Osteoblast (primary cell): ENCODE measurements around the gene LIN7C. TPM values are rescaled to one million over a fixed set of nuclear protein-coding genes. Genes with fewer than 3 reads are reported as not detected.
A peak's percentile ranks its signal among the peaks of the same experiment; 100 is the strongest.

Source experiments
- DNase-seq: peaks from one replicate; pipeline ENCODE4 v3.0.0; 2011; ENCODE audit warnings: low spot score, mixed read lengths; ENCODE audit not compliant: insufficient read length; ENCODE audit errors: missing footprints
- H2AFZ ChIP-seq: 2 replicates; pipeline ENCODE4 v1.6.0; 2011; ENCODE audit warnings: mild to moderate bottlenecking, low read length
- H3K27ac ChIP-seq: 2 replicates; pipeline ENCODE4 v1.5.1; 2011; ENCODE audit warnings: mild to moderate bottlenecking, low read depth, low read length, moderate library complexity
- H3K27me3 ChIP-seq: 2 replicates; pipeline ENCODE4 v1.6.0; 2012; ENCODE audit warnings: mild to moderate bottlenecking, control low read depth, inconsistent platforms, low read length, moderate library complexity; ENCODE audit not compliant: insufficient read depth
- H3K36me3 ChIP-seq: 2 replicates; pipeline ENCODE4 v1.5.1; 2011; ENCODE audit warnings: mild to moderate bottlenecking, low read length, control low read depth, moderate library complexity; ENCODE audit not compliant: insufficient read depth
- H3K4me1 ChIP-seq: 2 replicates; pipeline ENCODE4 v1.5.1; 2011; ENCODE audit warnings: mild to moderate bottlenecking, low read length, control low read depth, moderate library complexity; ENCODE audit not compliant: insufficient read depth
- H3K4me2 ChIP-seq: 2 replicates; pipeline ENCODE4 v1.6.0; 2011; ENCODE audit warnings: mild to moderate bottlenecking, low read length; ENCODE audit not compliant: insufficient read depth
- H3K4me3 ChIP-seq: fragments of 200-600 bp; sonication (generic); 3 replicates; pipeline ENCODE4 v1.5.1; 2012; ENCODE audit warnings: mild to moderate bottlenecking, low read length, inconsistent platforms; ENCODE audit not compliant: insufficient read depth
- H3K79me2 ChIP-seq: 2 replicates; pipeline ENCODE4 v1.6.0; 2012; ENCODE audit warnings: mild to moderate bottlenecking, low read length, control low read depth, inconsistent platforms; ENCODE audit not compliant: insufficient read depth
- H3K9me3 ChIP-seq: 2 replicates; pipeline ENCODE4 v1.5.1; 2011; ENCODE audit warnings: low read depth, low read length, control low read depth
- H4K20me1 ChIP-seq: 2 replicates; pipeline ENCODE4 v1.6.0; 2012; ENCODE audit warnings: mild to moderate bottlenecking, low read length, control low read depth; ENCODE audit not compliant: insufficient read depth
- total RNA-seq: library from RNA; depleted of rRNA; stranded (reverse); fragments of >200 nt; gene quantifications from 2 replicates; pipeline ENCODE4 v1.2.3, GENCODE V29; 2012
- TF ChIP-seq, protein P1 (sequence below): IDR thresholded peaks from 2 replicates; pipeline ENCODE4 v1.5.1; 2011; ENCODE audit warnings: mild to moderate bottlenecking, low read depth, low read length, moderate library complexity; ENCODE audit errors: extremely low read depth

LIN7C gene, protein sequence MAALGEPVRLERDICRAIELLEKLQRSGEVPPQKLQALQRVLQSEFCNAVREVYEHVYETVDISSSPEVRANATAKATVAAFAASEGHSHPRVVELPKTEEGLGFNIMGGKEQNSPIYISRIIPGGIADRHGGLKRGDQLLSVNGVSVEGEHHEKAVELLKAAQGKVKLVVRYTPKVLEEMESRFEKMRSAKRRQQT
- 61.0 and 69.5 TPM in 2 replicates for total RNA-seq

DNA sequence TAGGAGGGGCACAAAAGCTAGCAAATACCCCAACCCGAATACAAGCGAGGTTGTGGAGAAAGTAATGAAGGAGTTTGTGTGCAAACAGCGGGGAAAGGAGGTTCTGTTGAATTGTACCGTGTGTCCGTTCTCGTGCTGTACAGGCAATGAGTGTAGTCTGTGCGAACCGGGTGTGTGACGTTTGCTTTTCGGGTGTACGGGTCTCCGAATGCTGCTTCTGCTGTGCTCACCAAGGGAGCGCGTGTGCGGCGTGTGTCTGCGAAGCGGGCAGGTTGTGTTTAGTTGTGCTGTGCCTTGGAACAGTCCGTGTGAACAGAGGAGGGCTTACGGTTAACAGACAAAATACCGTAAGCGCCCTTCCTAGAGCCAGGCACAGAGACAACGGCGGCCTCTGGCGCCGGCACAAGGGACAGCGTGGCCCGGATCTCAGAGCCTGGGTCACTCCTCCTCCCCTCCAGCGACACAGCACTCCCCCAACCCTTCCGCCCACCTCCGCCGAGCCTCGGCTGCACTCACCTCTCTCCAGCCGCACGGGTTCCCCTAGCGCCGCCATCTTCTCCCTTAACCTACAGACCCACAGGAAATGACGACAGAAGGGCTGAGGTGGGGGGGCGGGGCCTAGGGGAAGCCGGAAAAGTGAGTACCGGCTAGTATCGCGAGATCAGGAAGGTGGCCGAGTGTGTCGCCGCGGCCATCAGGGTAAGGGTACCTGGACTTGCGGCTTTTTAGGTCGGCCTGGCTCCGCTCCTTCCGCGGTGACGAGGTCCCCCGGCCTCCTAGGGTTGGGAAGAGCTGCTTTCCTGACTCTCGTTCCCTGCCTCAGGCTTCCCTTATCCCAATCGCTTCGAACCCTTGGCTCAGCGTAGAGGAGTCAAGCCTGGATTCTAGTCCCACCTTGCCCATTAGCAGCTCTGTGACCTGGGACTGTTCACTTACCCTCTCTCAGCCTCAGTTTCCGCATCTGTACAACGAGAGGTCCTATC is at the start of gene LIN7C:
Gene LIN7C, minus strand, starts transcription at position 570 of the 983 bp plus-strand sequence. Its CDS starts 17 bp downstream, at position 553.
- DNase-seq: peak; percentile 90
- H3K36me3 ChIP-seq: peaks cover 8% of the 10 kb centered on the region
- peak within 1 kb of the TSS; percentile 97 for H3K27ac ChIP-seq
- no peaks in the 10 kb centered on the region for H3K9me3 ChIP-seq
- TF ChIP-seq, protein P1, sequence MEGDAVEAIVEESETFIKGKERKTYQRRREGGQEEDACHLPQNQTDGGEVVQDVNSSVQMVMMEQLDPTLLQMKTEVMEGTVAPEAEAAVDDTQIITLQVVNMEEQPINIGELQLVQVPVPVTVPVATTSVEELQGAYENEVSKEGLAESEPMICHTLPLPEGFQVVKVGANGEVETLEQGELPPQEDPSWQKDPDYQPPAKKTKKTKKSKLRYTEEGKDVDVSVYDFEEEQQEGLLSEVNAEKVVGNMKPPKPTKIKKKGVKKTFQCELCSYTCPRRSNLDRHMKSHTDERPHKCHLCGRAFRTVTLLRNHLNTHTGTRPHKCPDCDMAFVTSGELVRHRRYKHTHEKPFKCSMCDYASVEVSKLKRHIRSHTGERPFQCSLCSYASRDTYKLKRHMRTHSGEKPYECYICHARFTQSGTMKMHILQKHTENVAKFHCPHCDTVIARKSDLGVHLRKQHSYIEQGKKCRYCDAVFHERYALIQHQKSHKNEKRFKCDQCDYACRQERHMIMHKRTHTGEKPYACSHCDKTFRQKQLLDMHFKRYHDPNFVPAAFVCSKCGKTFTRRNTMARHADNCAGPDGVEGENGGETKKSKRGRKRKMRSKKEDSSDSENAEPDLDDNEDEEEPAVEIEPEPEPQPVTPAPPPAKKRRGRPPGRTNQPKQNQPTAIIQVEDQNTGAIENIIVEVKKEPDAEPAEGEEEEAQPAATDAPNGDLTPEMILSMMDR: peak; percentile 6
- peaks cover 64% of the 10 kb centered on the region for H3K79me2 ChIP-seq
- peaks cover 18% of the 10 kb centered on the region for H3K4me1 ChIP-seq
- H2AFZ ChIP-seq: peak within 1 kb of the TSS; percentile 100
- H3K4me3 ChIP-seq: peak within 1 kb of the TSS; percentile 87
- peak within 1 kb of the TSS; percentile 98 for H3K4me2 ChIP-seq
- H4K20me1 ChIP-seq: peaks cover 14% of the 10 kb centered on the region
- no peaks in the 10 kb centered on the region for H3K27me3 ChIP-seq

DNA sequence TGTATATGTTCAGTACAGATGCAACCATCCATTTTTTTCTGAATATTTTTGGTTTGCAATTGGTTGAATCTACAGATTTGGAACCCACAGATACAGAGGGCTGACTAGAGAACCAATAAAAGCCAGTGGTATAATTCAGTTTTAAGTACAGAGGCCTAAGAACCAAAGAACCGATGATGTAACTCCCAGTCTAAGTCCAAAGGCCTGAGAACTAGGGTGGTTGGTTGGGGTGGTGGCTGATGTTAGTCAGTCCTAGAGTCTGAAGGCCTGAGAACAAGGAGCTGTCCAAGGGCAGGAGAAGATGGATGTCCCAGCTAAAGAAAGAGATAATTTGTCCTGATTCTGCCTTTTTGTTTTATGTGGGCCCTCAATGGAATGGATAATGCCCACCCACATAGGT is 48.7 kb upstream of the LIN7C start:
- Histone ChIP-seq H3K27me3 (no peaks in the 10 kb centered on the region), H3K4me1 (peaks cover 15% of the 10 kb centered on the region), H2AFZ (no peak overlapping the region), H3K4me2 (no peak overlapping the region), H3K4me3 (no peak overlapping the region), H3K27ac (no peak overlapping the region), H3K79me2 (no peaks in the 10 kb centered on the region), H3K36me3 (no peaks in the 10 kb centered on the region), H3K9me3 (no peaks in the 10 kb centered on the region), H4K20me1 (no peaks in the 10 kb centered on the region)
- DNase-seq: no peak
- TF ChIP-seq, protein P1: no peak

DNA sequence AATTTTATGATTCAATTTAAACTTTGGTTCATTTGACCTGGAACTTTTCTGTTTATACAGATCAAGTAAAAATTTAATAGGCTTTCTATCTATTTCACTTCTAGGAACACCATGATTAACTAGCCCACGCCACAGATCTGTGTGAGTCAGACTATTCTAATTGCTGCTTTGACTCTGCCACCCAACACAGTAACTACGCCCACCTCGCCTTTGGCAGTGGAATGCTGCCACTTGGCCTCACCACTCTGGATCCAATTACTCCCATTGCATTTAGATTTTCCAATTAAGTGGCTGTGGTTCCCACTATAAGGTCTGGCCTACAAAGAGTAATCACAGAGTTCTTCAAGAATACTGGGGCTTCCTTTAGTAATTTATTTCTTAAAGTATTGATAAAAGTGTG is 46.6 kb upstream of the LIN7C start:
- Histone ChIP-seq H3K79me2 (no peaks in the 10 kb centered on the region), H3K27me3 (no peaks in the 10 kb centered on the region), H3K9me3 (no peaks in the 10 kb centered on the region), H3K4me3 (no peak overlapping the region), H3K27ac (no peak overlapping the region), H3K4me1 (peaks cover 15% of the 10 kb centered on the region), H2AFZ (no peak overlapping the region), H3K36me3 (no peaks in the 10 kb centered on the region), H3K4me2 (no peak overlapping the region), H4K20me1 (no peaks in the 10 kb centered on the region)
- TF ChIP-seq, protein P1: no peak
- DNase-seq: no peak

DNA sequence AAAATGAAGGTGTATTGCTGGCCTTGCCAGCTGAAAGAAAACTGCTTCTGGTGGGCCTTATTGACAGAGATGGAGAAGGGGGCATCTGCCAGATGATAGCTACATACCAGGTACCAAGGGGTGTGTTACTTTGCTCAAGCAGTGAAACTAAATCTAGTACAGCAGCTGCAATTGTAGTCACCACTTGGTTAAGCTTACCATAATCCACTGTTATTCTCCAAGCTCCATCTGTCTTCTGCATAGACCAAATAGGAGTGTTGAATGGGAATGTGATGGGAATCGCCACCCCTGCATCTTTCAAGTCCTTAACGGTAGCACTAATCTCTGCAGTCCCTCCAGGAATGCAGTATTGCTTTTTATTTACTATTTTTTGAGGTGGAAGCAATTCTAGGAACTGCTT is 45.8 kb upstream of the LIN7C start:
- TF ChIP-seq, protein P1: no peak
- Histone ChIP-seq H3K27ac (no peak overlapping the region), H3K4me1 (peaks cover 15% of the 10 kb centered on the region), H3K36me3 (no peaks in the 10 kb centered on the region), H3K27me3 (no peaks in the 10 kb centered on the region), H3K9me3 (no peaks in the 10 kb centered on the region), H3K4me2 (no peak overlapping the region), H2AFZ (no peak overlapping the region), H4K20me1 (no peaks in the 10 kb centered on the region), H3K4me3 (no peak overlapping the region), H3K79me2 (no peaks in the 10 kb centered on the region)
- DNase-seq: no peak
